GM19438 (cell line): ENCODE results near the gene ELK4.

ENCODE experiments used
- ATAC-seq: cut with Tn5 transposase; IDR thresholded peaks from one replicate; pipeline ENCODE4 v1.9.1; 2021; ENCODE audit warnings: low read depth; ENCODE audit not compliant: unreplicated experiment

ELK4 gene

DNA sequence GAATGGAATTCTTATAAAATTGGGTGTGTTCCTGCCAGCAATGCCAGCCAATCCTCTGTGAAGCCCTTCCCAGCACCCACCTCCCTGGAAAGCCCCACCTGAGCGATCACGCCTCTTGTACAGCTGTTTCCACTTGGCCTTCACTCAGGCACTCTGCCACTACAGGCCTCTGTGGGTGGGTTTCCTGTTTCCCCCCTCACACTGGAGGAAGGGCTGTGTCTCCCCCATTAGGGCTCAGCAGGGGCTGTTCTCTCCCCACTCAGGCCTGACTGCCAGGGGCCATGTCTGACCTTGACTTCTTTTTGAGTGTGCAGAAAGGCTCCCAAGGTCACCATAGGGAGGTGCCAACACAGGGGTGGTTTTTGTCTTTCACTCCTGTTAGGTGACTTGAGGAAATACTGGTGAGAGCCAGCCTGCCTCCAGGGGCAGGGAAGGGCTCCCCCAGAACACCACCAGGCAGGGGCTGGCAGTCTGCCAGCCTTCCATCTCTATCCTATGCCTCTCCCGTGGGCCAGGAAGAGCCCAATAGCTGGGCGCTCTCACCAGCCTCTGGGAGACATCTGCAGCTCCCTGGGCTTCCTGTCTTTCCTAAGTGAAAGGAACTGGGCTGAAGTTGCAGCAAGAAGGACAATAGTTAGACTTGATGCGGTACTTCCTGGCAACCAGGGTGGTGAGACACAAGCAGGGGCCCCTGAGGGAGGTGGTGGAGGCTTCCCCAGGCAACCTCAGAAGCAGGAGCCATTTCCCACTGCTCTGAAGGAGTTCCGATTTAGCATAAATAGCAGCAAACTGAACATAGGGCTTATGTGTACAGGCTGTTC lies 49.1 kb downstream of the ELK4 start:
- ATAC-seq: no peak

DNA sequence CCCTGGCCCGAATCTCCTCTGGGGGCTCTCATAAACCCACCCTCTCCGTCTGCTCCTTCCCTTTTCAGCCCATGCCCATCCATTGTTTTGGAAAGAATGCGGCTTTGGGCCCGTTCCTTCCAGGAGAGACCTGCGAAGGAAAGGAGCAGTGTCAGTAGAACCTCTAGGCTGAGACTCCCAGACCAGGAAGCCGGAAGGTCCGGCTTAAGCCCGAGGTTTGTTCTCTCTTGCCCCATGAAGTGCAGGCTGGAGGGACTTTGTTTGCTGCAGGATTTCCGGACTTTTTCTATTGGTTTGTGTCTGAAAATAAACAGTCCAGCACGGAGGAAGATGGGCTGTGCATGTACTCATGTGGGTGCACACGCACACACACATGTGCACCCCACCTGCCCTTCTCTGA lies 49.8 kb downstream of the ELK4 start:
- ATAC-seq: no peak

DNA sequence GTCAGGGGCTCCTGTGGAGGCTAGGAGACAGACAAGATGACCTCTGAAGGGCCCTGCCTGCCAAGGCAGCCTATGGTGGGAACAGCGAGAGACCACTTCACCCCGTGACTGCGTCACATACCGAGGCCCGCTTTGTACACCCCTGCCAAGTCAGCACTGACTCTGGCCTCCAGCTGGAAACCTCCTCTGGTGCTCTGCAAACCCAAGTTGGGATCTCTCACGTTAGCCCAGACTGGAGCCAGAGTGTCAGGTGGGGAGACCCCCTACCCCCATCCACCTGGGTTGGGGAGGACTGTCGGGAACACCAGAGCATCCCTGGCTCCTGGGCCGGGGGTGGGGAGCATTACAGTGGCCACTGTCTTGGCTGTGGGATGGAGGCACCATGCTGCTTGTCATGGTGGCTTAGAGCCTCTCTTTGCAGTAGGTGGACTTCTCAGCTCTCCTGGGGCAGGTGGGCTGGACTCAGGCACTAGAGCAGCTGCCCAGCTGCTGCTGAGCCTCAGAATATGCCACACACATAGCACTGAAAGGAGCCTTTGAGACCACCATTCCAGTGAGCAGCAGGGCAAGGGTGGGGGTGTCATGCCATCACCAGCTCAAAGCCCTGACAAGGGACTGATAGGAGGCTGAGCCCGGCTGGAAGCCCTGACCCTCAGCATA lies 50.4 kb downstream of the ELK4 start:
- no peak for ATAC-seq

DNA sequence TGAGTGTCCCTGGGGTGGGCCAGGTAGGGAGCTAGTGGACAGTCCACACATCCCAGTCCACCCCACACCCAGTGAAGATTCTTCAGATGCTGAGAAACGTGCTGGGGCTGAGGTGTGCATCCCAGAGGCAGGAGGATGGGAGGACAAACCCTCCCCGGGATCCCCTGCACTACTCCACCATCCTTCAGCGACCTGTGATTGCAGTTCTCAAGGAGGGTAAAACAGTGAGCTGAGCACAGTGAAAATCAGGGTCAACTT lies 51.0 kb downstream of the ELK4 start:
- ATAC-seq: no peak

DNA sequence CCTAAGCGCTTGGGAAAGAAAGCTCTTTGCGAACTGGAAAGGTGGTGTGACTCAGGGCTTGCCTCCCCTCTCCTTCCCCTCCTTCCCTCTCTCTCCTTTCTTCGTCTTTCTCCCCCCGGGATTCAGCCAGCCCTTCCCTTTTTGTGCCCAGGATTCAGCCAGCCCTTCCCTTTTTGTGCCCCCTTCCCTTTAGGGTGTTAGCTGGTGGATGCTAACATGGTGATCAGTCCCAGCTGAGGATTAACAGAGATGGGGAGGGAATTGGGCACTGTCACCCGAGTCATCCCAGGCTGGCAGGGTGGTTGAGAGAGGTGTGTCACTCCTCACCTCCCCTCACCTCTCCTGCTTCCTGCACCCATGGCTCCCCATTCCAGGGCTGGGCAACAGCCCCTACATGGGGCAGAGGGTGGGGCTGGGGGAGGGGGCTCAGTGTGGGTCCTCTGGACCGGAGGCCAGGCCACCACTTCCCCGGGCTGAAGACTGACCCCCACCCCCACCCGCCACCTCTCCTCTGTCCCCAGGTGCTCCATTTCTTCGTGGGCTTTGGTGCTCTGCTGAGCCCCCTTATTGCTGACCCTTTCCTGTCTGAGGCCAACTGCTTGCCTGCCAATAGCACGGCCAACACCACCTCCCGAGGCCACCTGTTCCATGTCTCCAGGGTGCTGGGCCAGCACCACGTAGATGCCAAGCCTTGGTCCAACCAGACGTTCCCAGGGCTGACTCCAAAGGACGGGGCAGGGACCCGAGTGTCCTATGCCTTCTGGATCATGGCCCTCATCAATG lies 51.5 kb downstream of the ELK4 start:
- ATAC-seq: no peak

DNA sequence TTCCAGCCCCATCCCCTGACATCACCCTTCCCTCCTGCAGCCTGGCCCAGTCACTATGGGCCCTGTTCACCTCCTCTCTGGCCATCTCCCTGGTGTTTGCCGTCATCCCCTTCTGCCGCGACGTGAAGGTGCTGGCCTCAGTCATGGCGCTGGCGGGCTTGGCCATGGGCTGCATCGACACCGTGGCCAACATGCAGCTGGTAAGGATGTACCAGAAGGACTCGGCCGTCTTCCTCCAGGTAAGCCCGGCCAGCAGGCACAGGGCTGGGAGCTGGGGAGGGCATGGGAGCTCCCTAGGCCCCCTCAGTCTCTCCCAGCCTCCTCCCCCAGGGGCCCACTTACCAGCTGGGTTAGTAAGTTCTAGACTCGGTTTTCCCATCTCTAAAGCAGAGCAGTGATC lies 52.1 kb downstream of the ELK4 start:
- no peak for ATAC-seq

DNA sequence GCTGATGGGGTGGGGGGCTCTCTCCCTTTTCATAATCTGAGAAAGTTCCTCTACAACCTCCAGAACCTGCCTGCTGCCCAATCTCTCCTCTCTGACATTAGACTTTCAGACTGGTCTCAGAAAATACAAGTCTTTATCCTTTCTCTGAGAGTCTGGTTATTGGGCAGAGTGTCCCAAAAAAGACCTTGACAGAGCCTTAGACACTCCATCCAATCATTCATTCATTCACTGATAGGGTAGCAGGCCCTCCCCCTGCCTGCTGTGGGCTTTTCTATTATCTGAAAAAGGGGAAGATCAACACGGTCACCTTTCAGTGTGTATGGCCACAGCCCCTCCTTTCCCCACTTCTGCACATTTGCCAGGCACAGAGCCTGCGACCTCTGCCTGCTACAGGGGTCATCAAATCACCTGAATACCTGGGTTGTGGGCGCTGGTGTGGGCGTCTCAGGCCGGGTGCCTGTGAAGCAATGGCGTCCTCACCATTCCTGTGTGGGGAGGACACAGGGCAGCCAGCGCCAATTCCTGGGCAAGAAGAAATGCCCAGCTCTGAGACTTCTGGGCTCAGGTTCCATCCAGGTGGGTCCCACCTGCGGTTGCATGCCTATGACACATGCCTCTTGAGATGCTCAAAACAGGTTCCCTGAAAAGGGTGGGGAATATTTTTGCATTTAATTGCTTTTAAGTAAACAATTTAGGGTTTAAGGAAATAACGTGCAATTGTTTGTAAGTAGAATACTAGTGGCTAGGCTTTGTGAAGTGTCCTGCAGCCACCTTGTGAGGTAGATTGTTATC lies 52.8 kb downstream of the ELK4 start:
- ATAC-seq: no peak

DNA sequence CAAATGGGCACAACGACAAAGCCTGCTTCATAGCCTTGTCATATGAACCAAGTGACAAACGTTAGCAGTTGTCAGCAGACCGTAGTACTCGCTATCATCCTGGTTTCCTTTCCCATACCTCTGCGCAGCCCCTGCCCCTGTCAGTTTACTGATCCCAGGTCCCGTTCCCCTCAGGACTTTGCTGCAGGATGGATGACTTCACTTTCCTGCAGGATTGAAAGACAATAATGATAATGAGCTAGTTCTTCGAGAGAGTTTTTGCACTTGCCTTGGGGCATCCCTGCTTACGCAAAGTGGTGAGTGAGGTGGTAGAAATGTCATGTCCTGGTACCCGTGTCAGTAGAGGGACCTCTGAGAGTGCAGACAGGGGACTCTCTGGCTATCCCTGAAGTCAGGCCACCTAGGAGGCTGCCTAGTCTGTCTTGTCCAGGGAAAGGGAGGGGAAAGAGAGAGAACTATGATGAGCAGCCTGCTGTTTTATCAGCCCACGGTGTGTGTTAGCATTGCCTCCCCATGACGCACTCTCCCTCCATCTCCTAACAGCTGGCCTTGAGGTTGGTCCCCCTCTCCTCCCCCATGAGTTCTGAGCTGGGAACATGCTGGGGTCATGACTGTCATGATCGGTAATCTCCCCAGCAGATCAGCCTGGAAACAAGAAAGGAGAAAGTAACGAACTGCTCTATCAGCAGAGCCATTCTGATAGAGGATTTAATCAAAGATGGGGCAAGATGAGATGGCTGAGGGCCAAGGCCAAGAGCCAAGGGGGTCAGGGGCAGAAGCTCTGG lies 53.7 kb downstream of the ELK4 start:
- no peak for ATAC-seq

DNA sequence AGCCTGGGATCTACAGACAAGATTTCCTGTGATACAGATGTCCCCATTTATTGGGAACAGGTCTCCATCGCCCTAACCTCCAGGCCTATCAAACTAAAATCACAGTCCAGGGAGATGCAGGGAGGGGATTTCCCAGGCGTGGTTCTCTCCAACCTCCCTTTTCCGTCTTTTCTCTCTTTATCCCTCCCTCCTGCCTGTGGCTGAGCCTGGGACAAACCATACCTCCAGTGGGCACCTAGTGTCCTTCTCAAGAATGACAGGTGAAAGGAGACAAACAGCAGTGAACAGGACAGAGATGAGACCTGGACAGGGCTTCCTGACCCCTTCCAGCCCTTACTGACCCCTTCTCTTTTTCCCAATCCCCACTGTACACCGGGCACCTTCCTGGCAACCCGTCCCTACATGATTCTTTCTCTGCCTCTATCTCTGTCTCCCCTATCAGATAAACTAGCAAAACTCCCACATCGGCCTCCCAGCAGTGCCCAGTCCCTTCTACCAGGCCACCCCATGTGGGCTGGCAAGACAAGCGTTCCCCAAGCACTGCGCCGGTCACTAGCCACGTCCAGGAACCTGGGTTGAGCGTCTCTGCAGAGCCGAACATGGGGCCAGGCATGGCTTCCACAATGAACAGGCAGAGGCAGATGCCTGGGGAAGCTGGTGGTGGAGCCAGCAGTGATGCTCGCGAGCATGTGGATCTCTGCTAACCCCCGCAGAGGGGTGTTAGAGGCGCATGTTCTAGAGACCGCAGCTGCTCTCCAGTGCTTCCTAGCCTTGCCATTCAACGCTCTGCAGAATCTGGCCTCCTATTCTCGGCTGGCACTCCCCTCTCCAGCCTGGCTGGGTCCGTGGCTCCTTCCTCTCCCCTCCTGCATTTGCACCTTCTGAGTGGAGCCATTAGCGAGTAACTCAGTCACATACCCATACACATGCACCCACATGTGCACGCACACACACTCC lies 54.7 kb downstream of the ELK4 start:
- no peak for ATAC-seq

DNA sequence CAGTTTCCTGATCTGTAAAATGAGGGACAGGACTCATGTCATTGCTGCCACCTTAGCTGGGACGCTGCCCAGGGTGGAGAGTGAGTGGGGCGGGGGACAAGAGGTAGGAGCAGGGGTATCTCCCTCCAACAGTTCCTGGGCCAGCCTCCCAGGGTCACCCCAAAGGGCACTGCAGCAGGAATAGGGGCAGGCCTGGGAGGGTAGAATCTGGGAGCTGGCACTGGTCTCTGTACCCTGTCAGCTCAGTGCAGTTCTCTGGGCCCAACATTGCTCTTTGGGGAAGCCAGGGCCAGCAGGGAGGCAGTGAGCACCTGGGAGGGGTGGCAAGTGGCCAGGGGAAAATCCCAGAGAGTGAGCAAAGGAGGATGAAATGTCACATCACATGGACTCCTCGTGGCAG lies 55.8 kb downstream of the ELK4 start:
- ATAC-seq: no peak

DNA sequence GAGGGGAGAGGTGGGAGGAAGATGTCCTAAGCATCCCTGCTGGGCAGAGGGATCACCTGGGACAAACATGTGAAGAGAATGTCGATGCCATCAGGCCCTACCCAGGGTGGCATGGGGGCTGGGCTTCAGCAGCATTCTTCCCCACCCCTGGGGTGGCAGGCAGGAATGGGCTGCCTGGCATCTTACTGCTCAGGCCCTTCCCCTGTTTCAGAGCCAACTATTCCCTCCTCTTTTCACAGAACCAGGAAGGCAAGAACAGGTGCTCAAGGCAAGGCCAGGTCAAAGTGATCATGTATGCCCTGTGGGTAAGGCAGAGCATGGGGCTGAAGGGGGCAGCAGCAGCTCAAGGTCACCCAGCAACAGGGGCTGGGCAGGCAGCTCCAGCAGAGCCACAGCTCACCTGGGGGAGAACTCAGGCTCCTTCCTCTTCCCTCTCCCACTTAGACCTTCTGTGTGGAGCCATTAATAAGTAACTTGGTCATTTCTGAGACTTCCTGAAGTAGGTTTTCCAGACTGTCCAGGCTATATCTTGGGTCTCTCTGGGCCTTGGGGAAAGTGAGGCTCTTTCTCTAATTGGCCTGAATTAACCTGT lies 56.4 kb downstream of the ELK4 start:
- no peak for ATAC-seq

DNA sequence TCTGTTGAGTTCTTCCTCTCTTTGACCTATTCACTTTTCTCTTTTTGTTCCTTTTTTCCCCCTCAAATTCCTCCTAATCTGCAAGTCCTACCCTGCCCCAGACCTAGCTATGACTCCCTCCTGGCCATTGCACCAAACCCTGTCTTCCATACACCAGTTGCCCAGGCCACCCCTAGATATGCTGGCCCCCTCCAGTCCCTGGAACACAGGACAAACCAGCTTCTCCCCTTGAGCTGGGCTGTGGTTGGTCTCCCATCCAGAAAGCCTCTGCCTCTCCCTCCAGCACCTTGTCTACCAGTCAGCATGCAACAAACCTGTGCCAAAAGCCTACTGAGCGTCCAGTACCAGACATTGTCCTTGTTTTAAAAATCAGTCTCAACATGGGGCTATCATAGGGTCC lies 59.4 kb downstream of the ELK4 start:
- no peak for ATAC-seq

DNA sequence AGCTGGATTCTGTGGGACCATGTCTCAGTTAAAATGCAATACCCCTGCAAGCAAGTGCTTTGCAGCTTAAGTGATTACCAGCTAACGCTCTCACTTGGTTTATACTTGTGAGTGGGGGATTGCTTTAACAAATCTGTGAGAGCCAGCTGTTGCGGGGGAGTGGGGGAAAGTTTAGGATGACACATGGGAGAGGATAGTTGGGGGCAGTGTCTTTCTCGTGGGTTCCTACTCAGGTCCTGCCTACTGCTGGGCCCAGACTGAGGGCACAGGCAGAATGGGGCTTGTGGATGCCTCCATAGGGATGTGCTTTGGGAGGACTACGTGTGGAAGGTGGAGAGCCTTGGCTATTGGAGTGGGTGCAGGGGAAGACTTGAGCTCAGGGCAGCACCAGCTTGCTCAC lies 60.1 kb downstream of the ELK4 start:
- ATAC-seq: no peak

DNA sequence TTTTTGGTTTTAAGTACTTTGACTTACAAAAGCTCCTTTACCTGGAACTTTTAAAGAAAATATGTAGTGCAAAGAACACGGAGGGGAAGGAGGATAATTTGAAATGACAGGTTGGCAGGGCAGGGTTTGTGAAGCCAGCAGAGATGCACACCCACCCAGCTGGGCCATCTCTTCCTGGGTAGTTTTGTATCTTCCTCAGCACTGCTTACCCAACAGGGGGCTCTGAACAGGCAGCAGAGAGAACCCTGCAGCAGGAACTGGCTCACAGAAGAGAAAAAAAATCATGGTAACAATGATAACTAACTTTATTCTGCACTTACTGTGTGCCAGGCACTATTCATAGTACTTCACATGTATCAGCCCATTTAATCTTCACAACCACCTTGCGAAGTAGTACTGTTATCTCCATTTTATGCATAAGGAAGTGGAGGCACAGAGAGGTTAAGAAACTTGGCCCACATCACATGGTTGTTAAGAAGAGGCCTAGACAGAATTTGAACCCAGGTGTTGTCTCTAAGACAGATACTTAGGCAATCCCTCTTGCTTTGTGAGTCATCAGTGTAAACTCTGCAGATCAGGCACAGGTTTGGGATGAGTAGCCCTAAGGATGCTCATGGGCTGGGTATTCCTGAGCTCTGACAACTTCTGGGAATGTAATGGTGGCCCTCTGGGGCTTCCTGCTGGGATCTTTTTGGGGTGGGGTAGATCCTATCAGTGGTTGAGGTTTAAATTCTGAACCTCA lies 60.8 kb downstream of the ELK4 start:
- no peak for ATAC-seq

DNA sequence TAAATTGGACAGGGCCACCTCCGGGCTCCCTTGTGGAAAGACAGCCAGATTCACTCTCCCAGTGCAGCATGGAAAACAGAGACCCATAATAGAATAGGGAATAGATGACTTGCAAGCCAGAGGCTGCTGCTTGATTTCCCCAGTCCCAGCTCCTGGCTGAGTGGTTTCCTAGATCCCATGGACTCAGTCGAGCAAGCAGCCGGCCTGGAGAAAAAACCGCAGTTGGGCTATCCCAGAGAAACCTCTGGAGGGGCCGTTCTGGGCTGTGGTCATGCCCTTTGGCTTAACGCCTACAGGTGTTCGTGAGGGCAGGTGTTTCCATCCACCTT lies 61.7 kb downstream of the ELK4 start:
- ATAC-seq: no peak

DNA sequence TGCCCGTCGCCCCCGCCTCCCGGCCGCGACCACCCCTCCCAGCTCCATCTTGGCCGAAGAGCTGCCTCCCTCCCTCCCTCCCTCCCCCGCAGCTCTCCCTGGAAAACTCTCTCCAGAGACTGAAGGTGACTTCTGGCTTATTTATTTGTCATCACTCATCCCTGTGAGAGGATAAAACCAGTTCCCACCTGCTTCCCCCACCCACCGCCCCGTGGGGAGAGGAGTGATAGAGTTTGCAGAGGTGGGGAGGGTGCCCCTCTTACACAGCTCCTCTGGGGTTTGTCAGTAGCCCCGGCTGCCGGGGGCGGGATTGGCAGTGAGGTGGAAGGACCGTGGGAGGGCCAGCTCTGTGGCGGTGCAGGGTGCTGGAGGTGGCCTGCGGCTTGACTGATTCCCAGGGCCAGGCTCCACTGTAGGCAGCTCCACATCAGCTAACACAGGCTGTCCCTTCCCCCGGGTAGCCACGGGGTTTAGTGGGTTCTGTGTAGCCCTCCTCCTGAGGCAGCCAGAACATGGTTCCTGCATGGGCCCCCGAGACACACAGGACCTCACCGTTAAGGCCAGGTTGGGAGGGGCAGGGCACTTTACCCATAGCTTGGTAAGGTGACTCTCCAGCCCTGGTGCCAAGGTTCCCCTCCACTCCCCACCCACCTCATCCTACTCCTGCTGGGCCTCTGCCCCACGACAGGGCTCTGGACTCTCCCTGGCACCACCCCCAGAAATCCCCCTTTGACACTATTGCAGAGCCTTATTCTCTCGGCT lies 62.2 kb downstream of the ELK4 start:
- ATAC-seq: no peak
